Keratinocyte (primary cell): ENCODE results near the gene ATG9A.

ENCODE experiments used
- CTCF ChIP-seq, 3 experiments: IDR thresholded peaks in 1 of 3; conservative IDR thresholded peaks in 1 of 3; optimal IDR thresholded peaks in 1 of 3; 2 replicates in 2 of 3; 3 replicates in 1 of 3; pipeline versions ENCODE3 to v1.5.1; 2011; ENCODE audit warnings: low read length in 3 of 3, mild to moderate bottlenecking in 3 of 3, moderate library complexity in 2 of 3, control low read depth in 1 of 3, inconsistent platforms in 1 of 3; ENCODE audit not compliant: insufficient read depth in 2 of 3; ENCODE audit errors: extremely low read depth in 1 of 3
- EZH2 ChIP-seq: IDR thresholded peaks from one replicate; pipeline ENCODE4 v1.6.1; 2012; ENCODE audit warnings: inconsistent platforms, mild to moderate bottlenecking, low read length, moderate library complexity

DNA sequence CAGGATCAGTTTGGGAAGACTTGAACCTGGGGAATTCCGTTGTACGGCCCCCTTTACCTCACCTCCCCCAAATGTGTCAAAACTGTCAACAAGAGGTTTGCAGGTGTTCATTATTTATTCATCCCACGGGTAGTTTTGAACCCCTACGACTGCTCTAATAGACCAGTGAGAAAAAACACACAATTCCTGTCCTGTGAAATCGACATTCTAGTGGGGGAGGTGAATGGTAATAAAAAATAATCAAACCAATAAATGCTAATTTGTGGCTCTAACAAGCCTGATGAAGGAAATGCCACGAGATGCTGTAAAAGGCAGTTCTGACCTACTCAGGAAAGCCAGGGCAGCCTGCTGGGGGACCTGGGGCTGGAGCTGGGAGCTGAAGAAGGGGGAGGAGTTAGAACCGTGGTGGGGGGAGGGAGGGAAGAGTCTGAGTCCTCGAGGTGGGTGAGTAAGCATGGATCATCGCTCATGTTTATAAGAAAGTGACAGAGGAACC, 49.3 kb upstream of the ATG9A start:
- no peak for TF ChIP-seq CTCF (optimal IDR thresholded peaks at IDR 0.05 in 1 of 3, IDR thresholded peaks at IDR 0.05 in 1 of 3, conservative IDR thresholded peaks at IDR 0.05 in 1 of 3; ENCODE audit: extremely low read depth in 1 of 3, insufficient read depth in 2 of 3, low read length in 3 of 3)
- no peak for TF ChIP-seq EZH2
